ENCODE measurements around the gene DAPK1.

The DAPK1 gene

GRCh38 chr9:87599901-87600610, 102.4 kb downstream of the DAPK1 start:
- POLR2A ChIA-PET: interaction anchor here (0.5 kb wide), 1 partner anchor 935 kb away, joined by 4 read pairs; no protein-coding TSS in a partner anchor
- H3K4me3 ChIP-seq (ENCODE audit: low read depth, low read length): no peak overlapping the region; the same call in 1 of the 2 replicates
- CTCF ChIA-PET: no interaction called here
- DNase-seq (ENCODE audit: low read depth, low spot score): peak; percentile 42
- TF ChIP-seq CTCF (IDR thresholded peaks at IDR 0.05; ENCODE audit: insufficient read depth, low read length, missing control alignments): no peak

- CTCF ChIA-PET: interaction anchor here (0.6 kb wide), 1 partner anchor 19 kb away, joined by 3 read pairs; no protein-coding TSS in a partner anchor
Measured at GRCh38 chr9:87601176-87601575, 103.5 kb downstream of the DAPK1 start.

GRCh38 chr9:87601595-87601994, 103.9 kb downstream of the DAPK1 start:
- CTCF ChIA-PET: no interaction called here
- H3K4me3 ChIP-seq (ENCODE audit: low read depth, low read length): no peak overlapping the region
- TF ChIP-seq CTCF (IDR thresholded peaks at IDR 0.05; ENCODE audit: insufficient read depth, low read length, missing control alignments): no peak
- POLR2A ChIA-PET: no interaction called here
- no peak for DNase-seq (ENCODE audit: low read depth, low spot score)

More at GRCh38 chr9:87601176-87601575, 103.5 kb downstream of the DAPK1 start:
- POLR2A ChIA-PET: no interaction called here
- DNase-seq (ENCODE audit: low read depth, low spot score): no peak
- H3K4me3 ChIP-seq (ENCODE audit: low read depth, low read length): no peak overlapping the region
- no peak for TF ChIP-seq CTCF (IDR thresholded peaks at IDR 0.05; ENCODE audit: insufficient read depth, low read length, missing control alignments)

- ChIA-PET POLR2A (no interaction called here), CTCF (interaction anchor here (1.3 kb wide), 1 partner anchor 18 kb away, joined by 4 read pairs; no protein-coding TSS in a partner anchor)
- no peak for TF ChIP-seq CTCF (IDR thresholded peaks at IDR 0.05; ENCODE audit: insufficient read depth, low read length, missing control alignments)
- DNase-seq (ENCODE audit: low read depth, low spot score): no peak
- no peak overlapping the region for H3K4me3 ChIP-seq (ENCODE audit: low read depth, low read length)
Measured at GRCh38 chr9:87602933-87603643, 105.4 kb downstream of the DAPK1 start.

DNA sequence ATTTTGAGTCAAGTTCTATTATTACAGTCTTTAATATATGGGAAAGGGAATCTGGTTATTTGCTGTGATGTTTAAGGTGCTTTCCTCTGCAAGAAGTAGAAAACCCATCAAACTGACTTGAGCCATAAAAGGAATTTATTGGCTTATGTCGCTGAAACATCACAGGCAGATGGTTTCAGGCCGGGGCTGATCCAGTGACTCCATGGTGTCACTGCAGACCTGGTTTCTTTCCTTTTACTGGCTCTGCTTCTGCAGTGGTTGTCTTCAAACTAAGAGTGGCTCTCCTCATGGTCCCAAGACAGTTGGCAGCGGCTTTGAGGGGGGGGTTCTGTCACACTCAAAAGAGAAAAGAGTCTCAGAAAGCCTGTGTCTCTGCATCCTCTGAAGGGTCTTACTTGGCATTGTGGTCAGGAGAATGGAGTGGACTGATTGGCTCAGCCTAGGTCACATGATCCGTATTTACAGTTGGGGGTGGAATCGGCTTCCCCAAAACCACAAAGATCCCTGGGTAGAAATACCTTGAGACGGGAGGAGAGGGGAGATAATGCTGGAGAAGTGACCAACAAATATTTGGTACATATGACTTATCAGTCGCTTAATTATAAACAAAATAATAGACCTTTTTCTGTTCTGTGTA, 106.3 kb downstream of the DAPK1 start:
- DNase-seq (ENCODE audit: low read depth, low spot score): no peak
- no peak for TF ChIP-seq CTCF (IDR thresholded peaks at IDR 0.05; ENCODE audit: insufficient read depth, low read length, missing control alignments)
- ChIA-PET CTCF (interaction anchor here (1.3 kb wide), 1 partner anchor 19 kb away, joined by 4 read pairs; no protein-coding TSS in a partner anchor), POLR2A (no interaction called here)
- no peak overlapping the region for H3K4me3 ChIP-seq (ENCODE audit: low read depth, low read length)
